B cell (primary cell): ENCODE measurements around the gene TSPO2. TPM values are rescaled to one million over a fixed set of nuclear protein-coding genes. Genes with fewer than 3 reads are reported as not detected.

Experiments
- polyA plus RNA-seq: library from polyadenylated mRNA; depleted of rRNA; stranded (reverse); fragments of >200 nt; gene quantifications from 2 replicates; pipeline ENCODE4 v1.2.3, GENCODE V29; 2012
- total RNA-seq, 2 donors: library from RNA; stranded (reverse); fragments of 120-200 nt in 1 of 2; gene quantifications; 1 replicate in 1 of 2; 2 replicates in 1 of 2; pipeline versions ENCODE4 v1.2.3 to v1.2.4, GENCODE V29; 2013 to 2022

The TSPO2 gene
- total and polyA plus RNA-seq, 2 donors (not counting 1 experiment from before 2014, with no cell fraction given) = not detected

Other genes with a start within 250 kb of the TSPO2 start
- gene UNC5CL, start 3.2 kb upstream of the TSPO2 start, total RNA-seq = 4.6 and 4.7 TPM in 2 replicates
- gene UNC5CL, start 3.2 kb upstream of the TSPO2 start, polyA plus RNA-seq = 4.5 and 5.7 TPM in 2 replicates
- not detected in 2 replicates for gene APOBEC2, start 10.7 kb downstream of the TSPO2 start, total RNA-seq
- gene APOBEC2, start 10.7 kb downstream of the TSPO2 start, polyA plus RNA-seq = not detected in 2 replicates
- gene OARD1, start 29.9 kb downstream of the TSPO2 start, total RNA-seq = 50.1 and 52.5 TPM in 2 replicates
- 9.6 and 14.5 TPM in 2 replicates for gene OARD1, start 29.9 kb downstream of the TSPO2 start, polyA plus RNA-seq
- 41.6 and 44.3 TPM in 2 replicates for gene NFYA, start 30.5 kb downstream of the TSPO2 start, total RNA-seq
- gene NFYA, start 30.5 kb downstream of the TSPO2 start, polyA plus RNA-seq = 20.5 and 23.3 TPM in 2 replicates
- gene TREML1, start 111.9 kb downstream of the TSPO2 start, total RNA-seq = not detected in 2 replicates
- 0.07 and 1.9 TPM in 2 replicates for gene TREML1, start 111.9 kb downstream of the TSPO2 start, polyA plus RNA-seq
- gene TREM2, start 120.6 kb downstream of the TSPO2 start, total RNA-seq = not detected in 2 replicates
- gene TREM2, start 120.6 kb downstream of the TSPO2 start, polyA plus RNA-seq = 0.33 TPM in 1 of 2 replicates, not detected in the other
- 9.6 and 10.3 TPM in 2 replicates for gene TREML2, start 158.7 kb downstream of the TSPO2 start, total RNA-seq
- gene TREML2, start 158.7 kb downstream of the TSPO2 start, polyA plus RNA-seq = 47.7 and 51.1 TPM in 2 replicates
- not detected in 2 replicates for gene TREML4, start 185.9 kb downstream of the TSPO2 start, total RNA-seq
- 1.7 TPM in 1 of 2 replicates, not detected in the other for gene TREML4, start 185.9 kb downstream of the TSPO2 start, polyA plus RNA-seq
- 0.39 TPM in 1 of 2 replicates, not detected in the other for gene TREM1, start 244.2 kb downstream of the TSPO2 start, total RNA-seq
- 1.5 and 1.9 TPM in 2 replicates for gene TREM1, start 244.2 kb downstream of the TSPO2 start, polyA plus RNA-seq